Astrocyte (in vitro differentiated cells and primary cell): ENCODE measurements around the gene CYP2R1.

Experiments
- EZH2 ChIP-seq: IDR thresholded peaks from 2 replicates; pipeline ENCODE4 v1.6.1; 2012; ENCODE audit warnings: mild to moderate bottlenecking, low read length, inconsistent platforms; ENCODE audit not compliant: insufficient read depth
- TF ChIP-seq, protein P1 (sequence below): IDR thresholded peaks from 2 replicates; pipeline ENCODE4 v1.5.1; 2011; ENCODE audit warnings: low read depth, mild to moderate bottlenecking, inconsistent platforms, low read length, moderate library complexity; ENCODE audit not compliant: insufficient read depth

DNA sequence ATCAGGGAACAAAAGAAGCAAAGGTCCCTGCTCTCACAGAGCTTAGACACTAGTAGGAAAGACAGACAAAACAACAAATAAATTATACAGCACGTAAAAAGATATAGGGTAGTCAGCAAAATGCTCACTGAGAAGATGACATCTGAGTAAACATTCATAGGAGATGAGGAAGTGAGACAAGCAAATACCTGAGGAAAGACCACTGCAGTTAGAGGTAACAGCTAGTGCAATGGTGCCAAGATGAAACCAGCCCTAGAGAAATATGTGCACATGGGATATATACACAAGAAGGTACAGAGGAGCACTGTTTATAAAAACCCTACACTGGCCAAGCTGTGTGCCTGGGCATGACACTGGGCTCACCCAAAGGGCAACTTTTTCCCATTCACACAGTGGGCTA is 9.8 kb downstream of the CYP2R1 start:
- no peak for TF ChIP-seq EZH2
- TF ChIP-seq, protein P1, sequence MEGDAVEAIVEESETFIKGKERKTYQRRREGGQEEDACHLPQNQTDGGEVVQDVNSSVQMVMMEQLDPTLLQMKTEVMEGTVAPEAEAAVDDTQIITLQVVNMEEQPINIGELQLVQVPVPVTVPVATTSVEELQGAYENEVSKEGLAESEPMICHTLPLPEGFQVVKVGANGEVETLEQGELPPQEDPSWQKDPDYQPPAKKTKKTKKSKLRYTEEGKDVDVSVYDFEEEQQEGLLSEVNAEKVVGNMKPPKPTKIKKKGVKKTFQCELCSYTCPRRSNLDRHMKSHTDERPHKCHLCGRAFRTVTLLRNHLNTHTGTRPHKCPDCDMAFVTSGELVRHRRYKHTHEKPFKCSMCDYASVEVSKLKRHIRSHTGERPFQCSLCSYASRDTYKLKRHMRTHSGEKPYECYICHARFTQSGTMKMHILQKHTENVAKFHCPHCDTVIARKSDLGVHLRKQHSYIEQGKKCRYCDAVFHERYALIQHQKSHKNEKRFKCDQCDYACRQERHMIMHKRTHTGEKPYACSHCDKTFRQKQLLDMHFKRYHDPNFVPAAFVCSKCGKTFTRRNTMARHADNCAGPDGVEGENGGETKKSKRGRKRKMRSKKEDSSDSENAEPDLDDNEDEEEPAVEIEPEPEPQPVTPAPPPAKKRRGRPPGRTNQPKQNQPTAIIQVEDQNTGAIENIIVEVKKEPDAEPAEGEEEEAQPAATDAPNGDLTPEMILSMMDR, result no peak
